ENCODE data around the gene ATMIN.

The ATMIN gene

DNA sequence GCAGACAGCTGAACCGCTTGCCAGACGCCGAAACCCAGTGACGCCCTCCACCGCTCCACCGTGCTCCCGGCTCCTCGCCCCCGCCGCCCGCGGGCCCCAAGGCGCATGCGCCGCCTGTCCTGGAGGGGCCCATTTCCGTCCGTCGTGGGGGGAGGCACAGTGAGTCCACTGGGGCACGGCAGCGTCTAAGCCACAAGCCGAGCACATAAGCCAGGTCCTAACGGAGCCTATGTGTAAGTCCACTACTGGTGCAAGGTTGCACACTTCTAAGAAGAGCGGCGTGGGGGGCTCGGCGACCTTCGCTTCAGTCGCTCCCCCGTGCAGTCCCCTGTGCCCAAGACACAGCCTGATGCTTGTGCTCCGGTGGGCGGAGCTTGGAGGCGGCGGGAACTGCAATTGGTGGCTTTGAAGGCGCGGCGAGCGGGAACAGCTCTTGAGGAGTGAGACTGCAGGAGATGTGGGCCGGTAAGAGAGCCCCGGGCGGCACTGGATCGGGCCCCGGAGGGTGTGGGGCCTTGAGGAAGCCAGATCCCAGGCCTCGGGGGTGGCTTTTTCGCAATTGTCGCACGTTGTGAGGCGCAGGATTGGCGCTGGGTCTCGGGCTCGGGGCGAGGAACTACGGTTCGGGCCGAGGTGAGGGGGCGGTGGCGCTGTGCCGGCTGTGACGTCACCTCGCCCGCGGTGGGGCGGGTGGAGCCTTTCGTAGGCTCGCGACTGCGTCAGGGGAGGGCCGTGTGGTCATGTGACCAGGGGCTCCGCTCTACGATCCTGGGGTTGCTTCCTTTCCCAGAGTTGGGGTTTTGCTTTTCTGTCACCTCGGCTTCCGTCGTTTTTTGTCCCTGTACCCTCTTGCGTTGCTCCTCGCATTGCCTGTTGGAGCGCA is 28.6 kb upstream of the ATMIN start, which contains the start of the genes CENPN and CMC2:
CENPN (plus strand) TSS at position 402 of the 883 bp plus-strand sequence. CDS start 4,726 bp downstream, outside the sequence.
CMC2 (minus strand) TSS at position 73 of the 883 bp plus-strand sequence. CDS start 9,491 bp downstream, outside the sequence.
- peak; percentile 96 for DNase-seq

DNA sequence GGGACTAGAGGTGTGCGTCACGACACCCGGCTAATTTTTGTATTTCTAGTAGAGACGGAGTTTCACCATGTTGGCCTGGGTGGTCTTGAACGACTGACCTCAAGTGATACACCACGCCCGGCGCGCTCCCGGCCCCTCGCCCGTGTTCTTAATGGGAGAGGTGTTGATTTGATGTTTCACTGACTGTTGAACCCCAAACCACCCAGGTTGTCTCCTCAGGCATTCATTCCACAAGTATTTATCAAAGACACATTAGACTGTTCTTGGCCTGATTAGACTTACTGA is 27.2 kb upstream of the ATMIN start:
- DNase-seq = no peak

DNA sequence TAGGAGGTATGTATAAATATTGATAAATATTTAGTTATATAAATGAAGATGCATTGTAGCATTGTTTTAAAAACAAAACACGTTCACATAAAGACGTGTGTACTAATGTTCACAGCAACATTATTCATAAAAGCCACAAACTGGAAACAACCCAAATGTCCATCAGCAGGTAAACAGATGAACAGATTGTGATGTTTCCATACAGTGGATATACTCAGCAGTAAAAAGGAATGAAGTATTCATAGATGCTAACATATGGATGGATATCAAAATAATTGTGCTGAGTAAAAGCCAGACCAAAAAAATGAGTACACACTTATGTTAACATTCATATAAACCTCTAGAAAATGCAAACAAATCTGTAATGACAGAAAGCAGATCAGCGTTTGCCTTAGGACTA is 22.7 kb upstream of the ATMIN start:
- DNase-seq = no peak

DNA sequence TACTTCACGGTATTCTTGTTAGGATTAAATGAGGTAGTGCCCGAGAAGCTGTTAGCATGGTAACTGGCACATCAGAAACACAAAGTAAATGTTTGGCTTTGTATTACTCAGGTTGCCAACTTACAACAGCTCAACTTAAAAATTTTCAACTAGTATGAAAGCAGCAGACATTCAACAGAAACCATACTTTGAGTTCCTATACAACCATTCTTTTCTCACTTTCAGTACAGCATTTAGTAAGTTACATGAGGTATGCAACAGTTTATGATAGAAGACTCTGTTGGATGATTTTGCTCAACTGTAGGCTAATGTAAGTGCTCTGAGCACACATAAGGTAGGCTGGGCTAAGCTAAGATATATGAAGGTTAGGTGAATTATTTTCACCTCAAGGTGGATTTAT is 21.0 kb upstream of the ATMIN start:
- DNase-seq = no peak

DNA sequence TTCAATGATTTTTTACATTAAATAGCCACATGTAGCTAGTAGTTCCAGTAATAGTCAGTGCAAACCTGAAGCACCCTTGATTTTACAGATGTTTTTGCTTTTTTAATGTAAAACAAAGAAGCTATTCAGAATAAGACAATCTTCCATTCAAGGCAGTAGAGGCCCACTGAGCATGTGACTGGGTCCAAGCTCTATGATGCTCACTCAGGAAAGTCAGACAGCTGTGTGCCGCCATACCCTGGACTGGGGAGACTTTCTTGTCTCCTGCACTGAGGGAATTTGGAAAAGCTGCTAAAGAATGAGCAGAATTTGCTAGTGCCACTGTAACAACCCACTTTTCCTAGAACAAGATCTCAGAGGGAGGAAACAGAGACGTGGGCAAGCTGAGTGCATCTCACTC is 17.1 kb upstream of the ATMIN start:
- no peak for DNase-seq

DNA sequence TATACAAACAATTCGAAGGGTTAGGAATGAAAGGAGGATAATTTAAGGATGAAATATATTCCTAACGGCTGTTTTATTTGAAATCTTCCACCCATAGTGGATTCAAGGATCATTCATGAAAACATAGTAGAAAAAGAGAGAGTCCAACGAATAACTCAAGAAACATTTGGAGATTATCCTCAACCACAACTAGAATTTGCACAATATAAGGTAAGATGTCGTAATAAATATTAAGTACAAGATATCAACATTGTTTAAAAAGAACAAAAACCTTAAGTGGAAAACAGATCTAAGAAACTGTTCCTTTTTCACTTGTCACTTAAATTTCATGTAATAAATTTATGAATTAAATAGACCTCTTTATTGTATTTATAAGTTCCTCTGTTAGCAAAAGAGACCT is 9.2 kb upstream of the ATMIN start:
- DNase-seq = no peak

DNA sequence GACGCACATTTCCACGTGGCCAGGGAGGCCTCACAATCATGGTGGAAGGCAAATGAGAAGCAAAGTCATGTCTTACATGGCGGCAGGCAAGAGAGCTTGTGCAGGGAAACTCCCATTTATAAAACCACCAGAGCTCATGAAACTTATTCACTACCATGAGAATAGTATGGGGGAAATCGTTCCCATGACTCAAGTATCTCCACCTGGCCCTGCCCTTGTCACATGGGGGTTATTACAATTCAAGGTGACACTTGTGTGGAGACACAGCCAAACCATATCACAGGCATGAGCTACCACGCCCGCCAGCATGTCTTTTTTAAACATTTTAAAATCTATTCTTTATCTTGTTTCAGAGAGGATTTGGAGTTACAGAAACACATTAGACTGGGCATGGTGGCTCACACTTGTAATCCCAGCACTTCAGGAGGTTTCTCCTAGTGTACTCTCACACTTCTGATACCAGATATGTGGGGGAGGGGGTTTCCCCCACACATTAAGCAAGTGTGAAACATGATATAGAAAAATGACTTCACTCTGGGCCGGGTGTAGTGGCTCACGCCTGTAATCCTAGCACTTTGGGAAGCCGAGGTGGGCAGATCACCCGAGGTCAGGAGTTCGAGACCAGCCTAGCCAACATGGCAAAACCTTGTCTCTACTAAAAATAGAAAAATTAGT is 5.6 kb upstream of the ATMIN start:
- DNase-seq = no peak

DNA sequence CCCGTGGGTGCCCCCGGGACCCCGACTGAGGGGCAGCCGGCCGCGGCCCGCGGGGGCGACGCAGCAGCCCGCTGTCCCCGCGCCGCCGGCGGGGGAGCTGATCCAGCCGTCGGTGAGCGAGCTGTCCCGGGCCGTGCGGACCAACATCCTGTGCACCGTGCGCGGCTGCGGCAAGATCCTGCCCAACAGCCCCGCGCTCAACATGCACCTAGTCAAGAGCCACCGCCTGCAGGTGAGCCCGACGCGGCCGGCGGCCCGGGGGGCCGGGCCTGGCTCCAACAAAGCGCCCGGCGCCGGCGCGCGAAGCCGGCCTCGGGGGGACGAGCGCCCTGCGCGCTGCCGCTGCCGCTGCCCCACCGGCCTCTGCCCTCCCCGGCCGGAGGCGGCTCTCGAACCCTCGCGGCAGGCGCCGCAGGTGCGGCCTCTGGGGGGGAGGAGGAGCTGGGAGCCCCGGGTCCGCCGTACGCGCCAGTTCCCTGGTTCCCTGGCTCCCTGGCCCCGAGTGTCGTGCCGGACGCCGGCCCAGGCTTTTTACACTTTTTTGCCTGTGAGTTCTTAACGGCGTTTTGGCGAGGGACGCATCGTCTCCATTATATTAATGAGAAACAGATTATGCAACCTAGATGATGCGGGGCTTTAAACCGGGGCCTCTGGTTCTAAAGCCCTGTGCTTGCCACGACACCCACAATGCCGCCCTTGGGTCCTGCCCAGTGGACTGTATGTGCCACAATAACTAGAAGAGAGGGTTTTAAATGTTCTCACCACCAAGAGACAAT is 521 bp downstream of the ATMIN start:
- peak; percentile 61 for DNase-seq

DNA sequence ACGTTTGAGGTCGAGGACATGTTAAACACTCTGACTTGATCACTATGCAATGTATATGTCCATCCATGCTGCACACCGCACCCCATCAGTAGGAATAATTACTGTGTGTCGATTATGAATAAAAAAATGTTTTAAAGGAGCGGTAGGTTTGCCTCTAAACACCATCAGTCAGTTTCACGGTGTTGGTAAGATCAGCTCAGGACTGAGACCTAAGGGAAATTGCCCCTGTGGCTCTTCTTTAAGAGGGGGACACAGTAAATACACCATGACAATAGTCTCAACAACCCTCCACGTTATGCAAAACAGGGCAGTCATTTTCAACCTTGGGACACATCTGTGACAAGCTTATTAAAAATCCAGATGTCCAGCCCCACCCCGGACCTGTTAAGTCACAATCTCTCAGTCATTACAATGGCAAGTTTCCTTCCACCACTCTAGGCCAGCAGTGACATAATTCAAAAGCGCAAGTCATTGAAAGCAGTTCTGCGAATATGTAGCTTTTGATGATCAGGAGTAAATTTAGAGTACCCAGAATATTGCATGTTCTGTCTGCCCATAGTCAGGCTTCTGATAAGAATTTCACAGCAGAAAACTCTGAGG is 1.2 kb downstream of the ATMIN start:
- DNase-seq = no peak

DNA sequence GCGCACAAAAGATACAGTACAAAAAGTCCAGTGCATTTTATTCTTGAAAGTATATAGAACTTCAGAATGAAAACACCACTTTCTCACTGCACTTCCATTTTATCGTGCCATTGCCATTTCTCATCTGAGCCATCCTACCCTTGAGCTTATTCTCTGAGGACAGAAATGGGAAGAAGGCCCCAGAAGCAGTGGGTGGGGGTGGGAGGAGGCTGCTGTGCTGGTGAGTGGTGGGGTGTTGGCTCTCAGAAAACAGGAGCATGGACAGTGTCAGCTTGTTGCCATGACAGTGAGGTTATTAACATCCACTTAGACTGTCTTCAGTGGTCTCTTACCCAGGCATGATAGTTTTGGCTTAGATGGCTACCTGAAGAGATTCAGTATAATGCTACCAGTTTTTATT is 4.5 kb downstream of the ATMIN start:
- no peak for DNase-seq

DNA sequence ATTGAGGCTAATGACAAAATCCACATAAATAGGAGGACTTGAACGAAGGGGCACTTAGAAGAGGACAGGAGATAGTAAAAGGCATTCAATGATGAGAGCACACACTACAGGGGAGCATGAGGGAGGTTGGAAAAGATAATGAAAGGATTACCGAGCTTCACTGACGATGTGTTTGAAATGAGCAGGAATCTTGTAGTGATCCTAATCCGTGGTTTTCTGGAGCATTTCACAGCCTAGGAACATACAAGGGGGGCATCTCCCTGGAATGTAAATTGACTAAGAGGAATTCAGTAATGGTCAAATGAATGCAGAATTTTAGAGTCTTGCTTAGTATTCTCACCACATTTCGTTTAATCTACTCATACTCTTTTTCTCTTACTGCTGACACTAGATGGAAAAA is 5.2 kb downstream of the ATMIN start:
- DNase-seq = no peak

DNA sequence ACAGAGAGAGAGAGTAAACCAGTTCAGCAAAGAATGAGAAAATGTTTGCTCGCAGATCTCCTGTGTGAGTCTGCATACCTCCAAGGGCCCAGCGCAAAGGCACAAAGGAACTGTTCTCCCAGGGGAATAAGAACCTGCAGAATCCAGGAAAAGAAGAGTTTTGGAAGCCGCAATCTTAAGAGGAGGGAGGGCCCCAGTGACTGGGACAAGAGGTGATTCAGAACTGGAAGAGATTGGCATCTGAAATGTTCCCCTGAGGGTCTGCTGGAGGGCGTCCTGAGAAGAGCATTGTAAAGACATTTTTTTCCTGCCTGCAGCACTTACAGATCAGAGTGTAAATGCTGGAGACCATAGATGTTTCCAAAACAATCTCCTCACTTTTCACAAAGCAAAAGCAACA is 6.1 kb downstream of the ATMIN start:
- DNase-seq = no peak

DNA sequence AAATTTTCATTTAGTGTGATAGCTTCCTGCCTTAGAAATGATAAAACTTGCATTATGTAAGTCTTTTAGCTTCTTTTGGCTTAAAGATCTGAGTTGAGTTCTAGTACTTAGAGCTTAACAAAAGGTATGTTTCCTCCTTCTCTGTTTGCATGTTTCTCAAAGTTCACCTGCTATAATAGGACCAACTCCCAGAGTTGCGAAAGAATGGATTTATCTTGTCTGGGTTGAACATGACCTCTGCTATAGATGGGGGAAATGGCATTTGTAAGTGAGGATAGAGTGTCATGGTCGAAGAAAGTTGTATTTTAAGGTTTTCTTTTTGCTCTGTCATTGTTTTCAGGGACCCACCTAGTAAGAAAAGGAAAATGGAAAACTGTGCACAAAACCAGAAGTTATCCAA is 7.2 kb downstream of the ATMIN start:
- no peak for DNase-seq

DNA sequence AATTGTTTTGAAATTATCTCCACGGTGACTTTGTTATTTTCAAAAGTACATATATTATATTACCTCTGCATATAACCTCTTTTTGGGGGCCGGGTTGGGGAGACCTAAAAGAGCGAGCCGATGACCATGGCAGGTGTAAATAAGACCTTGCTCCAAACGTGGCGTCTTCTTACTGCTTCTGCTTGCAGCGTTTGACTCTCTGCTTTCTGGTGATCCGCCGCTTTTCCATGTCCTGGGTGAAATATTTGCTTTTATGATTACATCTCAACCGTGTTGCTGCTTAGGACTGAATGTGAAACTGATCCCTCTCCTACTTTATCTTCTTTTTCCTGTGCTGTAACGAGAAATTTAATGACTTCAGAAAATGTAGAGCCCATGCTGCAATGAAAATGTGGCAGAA is 18.1 kb downstream of the ATMIN start:
- no peak for DNase-seq

DNA sequence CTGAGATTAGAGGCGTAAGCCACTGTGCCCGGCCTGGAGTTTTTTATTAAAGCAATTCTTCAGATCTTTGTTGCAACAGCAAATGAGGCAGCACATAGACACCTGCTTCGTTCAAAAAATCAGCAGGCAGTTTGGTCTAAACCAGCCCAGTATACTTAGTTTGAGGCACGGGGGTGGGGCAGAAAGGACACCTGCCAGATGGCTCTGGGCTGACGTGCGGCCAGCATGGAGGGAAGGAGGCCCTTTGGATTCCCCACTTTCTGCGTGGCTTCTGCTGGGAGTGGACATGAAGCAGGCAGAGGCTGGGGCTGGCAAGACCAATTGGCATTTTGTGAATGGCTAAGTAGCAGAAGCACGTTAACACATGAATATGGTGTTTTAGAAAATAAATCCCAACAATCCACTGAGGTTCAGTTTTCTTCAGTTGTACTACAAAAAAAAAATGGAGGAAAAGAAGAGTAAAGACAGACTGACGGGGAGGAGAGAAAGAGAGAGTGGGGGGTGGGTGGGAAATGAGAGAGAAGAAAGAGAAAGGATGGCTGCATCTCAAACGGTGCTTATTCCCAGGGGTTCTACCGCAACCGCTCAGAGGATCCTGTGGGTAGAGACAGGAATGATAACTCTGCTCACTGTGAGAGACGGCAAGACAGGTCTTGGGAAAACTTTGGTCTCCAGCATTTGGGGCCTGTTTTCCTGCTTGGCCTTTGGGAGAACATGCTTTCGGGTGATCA is 25.1 kb downstream of the ATMIN start:
- DNase-seq = no peak

DNA sequence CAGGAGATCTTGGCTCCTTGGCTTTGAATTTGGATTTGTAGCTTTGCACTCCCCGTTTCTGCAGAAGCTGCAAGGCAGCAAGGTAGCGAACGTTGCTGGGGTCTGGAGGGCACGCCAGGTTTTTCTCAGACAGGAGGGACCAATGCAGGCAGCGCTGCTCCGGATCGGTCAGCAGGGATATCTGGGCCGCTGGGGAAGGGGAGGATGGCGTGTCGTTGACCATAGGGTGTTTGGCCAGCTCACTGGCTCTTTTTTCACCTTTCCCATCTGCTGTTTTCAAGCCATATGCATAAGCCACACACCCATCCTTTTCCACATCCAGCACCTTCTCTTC is 25.6 kb downstream of the ATMIN start:
- DNase-seq = no peak

DNA sequence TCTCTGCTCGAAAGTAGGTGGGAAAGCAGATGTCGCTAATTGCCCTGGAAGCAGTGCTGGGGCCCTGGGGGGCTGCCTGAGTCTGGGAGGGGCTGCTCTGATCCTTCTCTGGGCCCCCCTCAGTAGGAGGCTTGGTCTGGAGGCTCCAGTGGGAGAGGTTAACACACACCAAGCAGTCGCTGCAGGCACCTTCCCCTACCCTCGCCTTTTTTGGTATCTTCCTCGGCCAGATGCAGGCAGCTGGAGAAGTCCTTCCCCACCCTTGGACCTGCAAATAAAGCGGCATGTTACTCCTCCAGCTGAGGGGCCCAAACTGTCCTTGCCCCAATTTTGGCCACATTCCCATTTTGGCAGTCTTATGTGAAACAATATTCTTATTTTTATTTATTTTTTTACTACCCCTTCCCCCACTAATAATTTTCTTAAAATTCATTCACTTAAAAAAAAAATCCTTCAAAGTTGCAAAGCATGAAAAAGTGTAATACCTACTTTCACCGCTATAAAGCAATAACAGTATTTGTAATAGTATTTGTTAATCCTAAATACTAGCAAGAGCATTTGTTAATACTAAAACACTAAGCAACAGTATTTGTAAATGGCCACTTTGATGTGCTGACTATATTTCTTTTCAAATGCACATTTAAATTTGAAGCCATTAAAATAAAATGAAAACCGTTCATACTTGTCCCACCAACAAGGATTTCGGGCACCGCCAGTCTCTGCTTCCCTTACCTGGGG is 26.4 kb downstream of the ATMIN start:
- DNase-seq = no peak

DNA sequence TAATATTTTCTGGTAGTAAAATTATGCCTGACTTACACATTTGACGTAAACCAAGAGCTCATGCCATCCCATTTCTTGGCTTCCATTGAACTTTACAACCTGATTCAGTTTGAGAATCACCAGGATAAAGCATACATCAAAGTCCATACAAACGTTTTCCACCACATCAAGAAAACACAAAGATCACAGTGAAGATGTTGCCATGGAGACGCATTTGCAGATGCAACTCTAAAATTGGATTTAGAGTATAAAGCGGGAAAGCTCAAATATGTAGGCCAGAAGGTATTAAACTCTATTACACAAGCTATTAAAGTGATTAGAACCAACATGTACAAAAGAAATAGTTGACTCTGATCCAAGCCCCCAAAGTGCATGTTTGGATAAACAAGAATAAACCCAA is 31.0 kb downstream of the ATMIN start:
- no peak for DNase-seq

DNA sequence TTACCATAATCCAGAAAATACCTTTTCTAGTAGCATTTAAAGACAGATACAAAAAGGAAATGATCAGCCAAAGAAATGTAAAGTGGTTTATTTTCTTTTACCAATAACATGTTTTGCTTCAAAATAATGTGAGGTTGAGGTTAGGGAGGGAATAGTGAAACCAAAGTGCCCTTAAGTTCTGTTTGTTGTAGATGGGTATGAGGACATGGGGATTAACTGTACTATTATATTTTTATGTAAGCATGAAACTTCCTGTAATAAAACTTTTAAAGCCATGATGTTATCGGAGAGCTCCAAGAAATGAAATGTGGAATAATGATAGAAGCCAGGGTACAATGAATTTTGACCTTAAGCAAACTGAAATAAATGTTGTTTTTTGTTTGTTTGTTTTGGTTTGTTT is 31.5 kb downstream of the ATMIN start:
- DNase-seq = no peak

DNA sequence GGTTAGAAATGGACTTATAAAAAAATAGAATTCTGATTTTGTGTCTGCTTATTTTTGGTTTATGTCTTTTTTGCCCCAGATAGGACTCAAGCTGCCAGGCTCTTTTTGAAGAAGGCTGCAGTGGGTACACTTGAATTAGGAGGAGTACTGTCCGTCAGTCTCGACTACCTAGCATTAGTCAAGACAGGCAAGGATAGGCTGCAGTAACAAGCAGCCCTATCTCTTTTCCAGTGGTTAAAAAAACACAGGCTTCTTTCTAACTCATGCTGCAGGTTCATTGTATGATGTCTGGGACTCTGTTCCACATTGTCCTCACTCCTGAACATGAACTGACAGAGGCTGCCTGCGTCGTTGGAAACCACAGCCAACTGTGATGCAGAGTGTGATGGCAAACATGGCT is 33.4 kb downstream of the ATMIN start:
- no peak for DNase-seq

DNA sequence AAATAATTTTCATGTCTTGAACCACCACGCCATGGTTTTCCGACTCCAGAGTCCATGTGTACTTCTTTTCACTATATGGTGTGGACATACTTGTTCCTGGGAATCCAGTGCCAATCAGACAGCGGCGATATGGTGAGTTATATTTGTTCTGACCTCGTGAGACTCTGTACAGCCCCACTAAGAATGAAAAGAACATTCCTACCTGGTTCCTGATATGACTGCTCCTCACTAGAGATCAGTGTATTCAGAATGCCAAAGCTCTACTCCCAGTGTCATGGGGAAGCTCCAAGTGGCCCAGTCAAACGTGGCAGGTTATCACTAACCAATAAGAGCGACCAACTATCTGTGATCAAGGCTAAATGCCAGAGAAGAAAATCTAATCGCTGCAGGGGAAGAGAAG is 35.3 kb downstream of the ATMIN start:
- no peak for DNase-seq

DNA sequence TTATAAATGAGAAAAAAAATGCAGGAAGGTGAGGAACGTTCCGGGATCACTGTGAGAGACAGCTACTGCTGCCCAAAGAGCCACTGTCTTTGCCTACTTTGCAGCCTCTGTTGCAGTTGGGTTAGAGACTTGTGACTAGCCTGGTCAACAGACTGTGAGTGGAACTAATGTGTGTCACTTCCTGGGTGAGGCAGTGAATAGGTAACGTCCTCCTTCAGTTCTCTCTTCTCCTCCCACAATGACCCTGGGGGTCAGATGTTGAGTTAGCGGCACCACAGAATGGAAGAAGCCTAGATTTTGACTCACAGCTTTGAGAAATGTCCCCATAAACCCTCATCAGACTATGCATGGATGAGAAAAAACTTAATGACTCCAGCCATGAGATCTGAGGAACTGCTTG is 36.2 kb downstream of the ATMIN start:
- no peak for DNase-seq
